Keratinocyte (primary cell): Measurements from ENCODE around the gene APCDD1L. TPM values are rescaled to one million over a fixed set of nuclear protein-coding genes. Genes with fewer than 3 reads are reported as not detected.

Experiments used
- DNase-seq: peaks from one replicate; pipeline ENCODE4 v3.0.0-alpha.2; 2011; ENCODE audit warnings: low read depth, missing footprints, low spot score
- FAIRE-seq: peaks from 2 replicates; lab custom pipeline; 2011; peaks lifted over from hg19 to GRCh38; lab: Jason Lieb, UNC
- H2AFZ ChIP-seq: 2 replicates; pipeline ENCODE4 v1.6.0; 2012; ENCODE audit warnings: low read length, control low read depth, inconsistent platforms; ENCODE audit not compliant: control insufficient read depth
- H3K27ac ChIP-seq: 2 replicates; pipeline ENCODE4 v1.5.1; 2011; ENCODE audit warnings: low read length; ENCODE audit not compliant: control insufficient read depth, insufficient read depth
- H3K27me3 ChIP-seq: 3 replicates; pipeline ENCODE4 v1.6.0; 2011; ENCODE audit warnings: low read length; ENCODE audit not compliant: control insufficient read depth, insufficient read depth; ENCODE audit errors: extremely low read depth
- H3K36me3 ChIP-seq, 2 experiments: 2 replicates in 1 of 2; 3 replicates in 1 of 2; pipeline ENCODE4 v1.5.1; 2011; ENCODE audit warnings: low read length in 2 of 2, mild to moderate bottlenecking in 1 of 2; ENCODE audit not compliant: control insufficient read depth in 2 of 2, insufficient read depth in 2 of 2; ENCODE audit errors: extremely low read depth in 1 of 2
- H3K4me1 ChIP-seq: 3 replicates; pipeline ENCODE4 v1.5.1; 2011; ENCODE audit warnings: low read length; ENCODE audit not compliant: control insufficient read depth, insufficient read depth; ENCODE audit errors: extremely low read depth
- H3K4me2 ChIP-seq: 3 replicates; pipeline ENCODE4 v1.6.0; 2011; ENCODE audit warnings: low read depth, low read length; ENCODE audit not compliant: control insufficient read depth, insufficient read depth; ENCODE audit errors: extremely low read depth
- H3K4me3 ChIP-seq, 3 experiments: fragments of 200-600 bp in 1 of 3; sonication (generic) in 1 of 3; 2 replicates in 2 of 3; 3 replicates in 1 of 3; pipeline ENCODE4 v1.5.1; 2011 to 2016; ENCODE audit warnings: low read length in 3 of 3, mild to moderate bottlenecking in 3 of 3, control low read depth in 2 of 3, inconsistent platforms in 1 of 3, low read depth in 1 of 3, mixed read lengths in 1 of 3, mixed run types in 1 of 3, moderate library complexity in 1 of 3; ENCODE audit not compliant: control insufficient read depth in 2 of 3, insufficient read depth in 2 of 3; ENCODE audit errors: extremely low read depth in 1 of 3
- H3K79me2 ChIP-seq: 2 replicates; pipeline ENCODE4 v1.6.0; 2012; ENCODE audit warnings: low read length; ENCODE audit not compliant: control insufficient read depth, insufficient read depth
- H3K9ac ChIP-seq: 3 replicates; pipeline ENCODE4 v1.6.0; 2011; ENCODE audit warnings: low read length; ENCODE audit not compliant: control insufficient read depth, insufficient read depth; ENCODE audit errors: extremely low read depth
- H3K9me1 ChIP-seq: 3 replicates; pipeline ENCODE4 v1.6.0; 2011; ENCODE audit warnings: low read length; ENCODE audit not compliant: control insufficient read depth, insufficient read depth; ENCODE audit errors: extremely low read depth
- H3K9me3 ChIP-seq: 2 replicates; pipeline ENCODE4 v1.5.1; 2012; ENCODE audit warnings: low read depth, low read length; ENCODE audit not compliant: control insufficient read depth
- H4K20me1 ChIP-seq: 3 replicates; pipeline ENCODE4 v1.6.0; 2011; ENCODE audit warnings: low read length; ENCODE audit not compliant: control insufficient read depth, insufficient read depth; ENCODE audit errors: extremely low read depth
- CTCF ChIP-seq, 3 experiments: IDR thresholded peaks in 1 of 3; conservative IDR thresholded peaks in 1 of 3; optimal IDR thresholded peaks in 1 of 3; 2 replicates in 2 of 3; 3 replicates in 1 of 3; pipeline versions ENCODE3 to v1.5.1; 2011; ENCODE audit warnings: low read length in 3 of 3, mild to moderate bottlenecking in 3 of 3, moderate library complexity in 2 of 3, control low read depth in 1 of 3, inconsistent platforms in 1 of 3; ENCODE audit not compliant: insufficient read depth in 2 of 3; ENCODE audit errors: extremely low read depth in 1 of 3
- EZH2 ChIP-seq: IDR thresholded peaks from one replicate; pipeline ENCODE4 v1.6.1; 2012; ENCODE audit warnings: inconsistent platforms, mild to moderate bottlenecking, low read length, moderate library complexity
- dilution Hi-C: fragments of 300-500 bp; cut with MboI; formaldehyde crosslinking; loops from one replicate; pipeline ENCODE4 v1.7.0; 2020; ENCODE audit warnings: low sequenced_read_pairs; ENCODE audit not compliant: extremely low pct_ligation_motif_present
- polyA plus RNA-seq, 5 experiments: library from polyadenylated mRNA; depleted of rRNA in 3 of 5; stranded (reverse) in 3 of 5; stranded (forward) in 1 of 5; unstranded in 1 of 5; fragments of >200 nt; gene quantifications; 1 replicate in 1 of 5; 2 replicates in 3 of 5; 3 replicates in 1 of 5; pipeline versions ENCODE4 v1.2.1 to v1.2.3, GENCODE V29; 2011 to 2012; ENCODE audit warnings: missing spikeins in 2 of 5, low read depth in 1 of 5, low replicate concordance in 1 of 5

APCDD1L gene
- polyA plus RNA-seq, 1 donor (not counting 4 experiments of a cell fraction or from before 2014, with no cell fraction given): 0.67 TPM

GRCh38 chr20:58511364-58511763 is 3.8 kb downstream of the APCDD1L start:
- Histone ChIP-seq H3K9ac (no peak overlapping the region), H4K20me1 (no peaks in the 10 kb centered on the region), H3K4me2 (no peak overlapping the region), H3K4me3 (no peak overlapping the region), H3K79me2 (no peaks in the 10 kb centered on the region), H3K36me3 (no peaks in the 10 kb centered on the region), H3K27ac (no peak overlapping the region), H3K4me1 (peaks cover 15% of the 10 kb centered on the region), H2AFZ (no peak overlapping the region), H3K27me3 (peaks cover 52% of the 10 kb centered on the region), H3K9me3 (peaks cover 6% of the 10 kb centered on the region), H3K9me1 (no peaks in the 10 kb centered on the region)
- DNase-seq (no peak), FAIRE-seq (no peak)
- TF ChIP-seq CTCF (optimal IDR thresholded peaks at IDR 0.05 in 1 of 3, IDR thresholded peaks at IDR 0.05 in 1 of 3, conservative IDR thresholded peaks at IDR 0.05 in 1 of 3; ENCODE audit: extremely low read depth in 1 of 3, insufficient read depth in 2 of 3, low read length in 3 of 3): no peak
- no peak for TF ChIP-seq EZH2
- dilution Hi-C loops: no loop called here

GRCh38 chr20:58510921-58511320 is 4.3 kb downstream of the APCDD1L start:
- H3K9me1 ChIP-seq: no peaks in the 10 kb centered on the region
- H3K4me1 ChIP-seq: peaks cover 15% of the 10 kb centered on the region
- no peak for FAIRE-seq
- no peak overlapping the region for H2AFZ ChIP-seq
- H3K9ac ChIP-seq: no peak overlapping the region
- no peak overlapping the region for H3K4me3 ChIP-seq
- H3K27ac ChIP-seq: no peak overlapping the region
- TF ChIP-seq CTCF (optimal IDR thresholded peaks at IDR 0.05 in 1 of 3, IDR thresholded peaks at IDR 0.05 in 1 of 3, conservative IDR thresholded peaks at IDR 0.05 in 1 of 3; ENCODE audit: extremely low read depth in 1 of 3, insufficient read depth in 2 of 3, low read length in 3 of 3) (no peak), EZH2 (no peak)
- no peak overlapping the region for H3K4me2 ChIP-seq
- dilution Hi-C loops: no loop called here
- no peak for DNase-seq
- peaks cover 8% of the 10 kb centered on the region for H3K9me3 ChIP-seq
- peaks cover 48% of the 10 kb centered on the region for H3K27me3 ChIP-seq
- H3K36me3 ChIP-seq: no peaks in the 10 kb centered on the region
- H3K79me2 ChIP-seq: no peaks in the 10 kb centered on the region
- H4K20me1 ChIP-seq: no peaks in the 10 kb centered on the region
